IPS-18c (cell line): Measurements from ENCODE around the gene NIPSNAP3A.
"Not testable (repeated sequence)": the region's sequence is repeated elsewhere in the genome, so short reads cannot be mapped to it uniquely, and the experiment has no call there.

Experiments used
- H3K4me3 ChIP-seq: 2 replicates; pipeline ENCODE4 v1.7.0; 2013; ENCODE audit warnings: low read depth, mild to moderate bottlenecking, low read length, moderate library complexity; ENCODE audit not compliant: insufficient read depth
- H3K9me3 ChIP-seq: one replicate; pipeline ENCODE4 v1.6.1; 2013; ENCODE audit warnings: mild to moderate bottlenecking, low read length, moderate library complexity; ENCODE audit not compliant: control insufficient read depth, insufficient read depth

The NIPSNAP3A gene

DNA sequence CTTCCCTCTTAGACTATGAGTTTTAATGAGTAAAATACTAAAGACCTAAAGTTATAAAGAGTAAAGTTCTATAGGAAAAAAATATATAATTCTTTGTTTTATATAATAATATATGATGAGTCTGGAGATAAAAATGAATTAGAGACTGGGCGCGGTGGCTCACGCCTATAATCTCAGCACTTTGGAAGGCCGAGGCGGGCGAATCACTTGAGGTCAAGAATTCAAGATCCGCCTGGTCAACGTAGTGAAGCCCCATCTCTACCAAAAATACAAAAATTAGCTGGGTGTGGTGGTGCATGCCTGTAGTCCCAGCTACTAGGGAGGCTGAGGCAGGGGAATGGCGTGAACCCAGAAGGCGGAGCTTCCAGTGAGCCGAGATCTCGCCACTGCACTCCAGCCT lies 21.5 kb downstream of the NIPSNAP3A start:
- H3K4me3 ChIP-seq, H3K9me3 ChIP-seq: not testable (repeated sequence)

DNA sequence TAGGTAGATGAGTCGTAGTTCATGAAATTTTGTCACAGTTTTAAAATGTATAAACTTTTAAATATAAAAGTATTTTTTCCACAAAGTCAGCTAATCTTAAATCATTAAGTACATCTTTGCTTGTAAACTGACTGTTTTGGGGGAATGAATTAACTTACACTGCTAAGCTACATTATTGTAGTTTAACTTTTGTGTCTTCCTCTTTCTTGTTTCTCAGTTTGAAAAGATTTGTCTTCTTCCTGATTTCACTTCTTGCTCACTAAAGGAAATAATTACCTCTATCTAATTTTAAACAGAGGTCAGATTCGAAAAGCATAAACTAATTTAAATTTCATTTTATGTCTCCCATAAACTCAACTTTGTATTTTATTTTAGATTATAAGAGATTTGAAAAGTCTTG lies 22.2 kb downstream of the NIPSNAP3A start:
- Histone ChIP-seq H3K4me3 (no peak overlapping the region), H3K9me3 (no peaks in the 10 kb centered on the region)

DNA sequence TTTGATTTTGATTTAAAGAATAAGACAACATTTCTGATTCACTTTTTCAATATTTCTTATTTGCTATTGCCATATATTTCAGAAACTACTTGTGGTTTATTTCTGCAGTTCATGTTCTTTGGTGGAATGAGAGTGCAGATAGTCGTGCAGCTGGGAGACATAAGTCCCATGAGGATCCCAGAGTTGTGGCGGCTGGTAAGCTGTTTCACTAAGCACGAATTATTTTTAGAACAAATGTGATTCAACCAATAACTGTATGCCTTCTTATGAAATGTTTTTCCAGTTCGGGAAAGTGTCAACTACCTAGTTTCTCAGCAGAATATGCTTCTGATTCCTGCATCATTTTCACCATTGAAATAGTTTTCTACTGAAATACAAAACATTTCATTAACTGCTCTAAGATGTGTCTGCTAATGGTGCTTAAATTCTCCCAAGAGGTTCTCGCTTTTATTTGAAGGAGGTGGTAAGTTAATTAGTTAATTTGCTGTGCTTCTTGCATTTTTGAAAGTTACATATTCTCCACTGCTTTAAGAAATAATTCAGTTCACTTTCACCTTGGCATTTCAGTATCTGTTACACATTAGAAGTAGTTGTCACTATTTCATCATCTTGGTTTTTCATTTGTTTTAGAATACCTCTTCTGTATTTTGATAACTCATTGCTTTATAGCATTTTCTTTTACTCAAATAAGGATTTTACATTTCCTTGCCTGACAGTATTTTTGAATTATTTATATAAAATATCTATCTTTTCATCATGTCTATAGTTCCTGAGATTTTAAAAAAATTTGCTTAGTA lies 25.4 kb downstream of the NIPSNAP3A start:
- Histone ChIP-seq H3K9me3 (no peaks in the 10 kb centered on the region), H3K4me3 (no peak overlapping the region)

DNA sequence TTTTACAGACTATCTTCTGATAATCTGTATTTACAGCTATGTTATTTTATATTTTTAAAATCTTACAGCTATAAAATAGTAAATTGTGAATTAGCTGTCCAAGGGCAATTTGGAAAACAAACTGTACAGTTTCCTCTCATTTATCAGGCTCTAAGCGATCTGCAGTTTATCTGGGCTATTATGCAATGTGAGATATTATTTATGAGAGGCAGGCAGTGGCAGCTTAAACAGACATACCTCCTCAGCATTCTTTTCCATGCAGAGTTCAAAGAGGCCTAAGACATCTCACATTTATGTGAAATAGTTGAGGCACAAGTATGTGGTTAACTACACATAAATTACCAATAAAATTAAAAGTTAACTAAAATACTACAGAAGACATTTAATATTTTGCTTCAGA lies 26.6 kb downstream of the NIPSNAP3A start:
- Histone ChIP-seq H3K4me3 (no peak overlapping the region), H3K9me3 (no peaks in the 10 kb centered on the region)

DNA sequence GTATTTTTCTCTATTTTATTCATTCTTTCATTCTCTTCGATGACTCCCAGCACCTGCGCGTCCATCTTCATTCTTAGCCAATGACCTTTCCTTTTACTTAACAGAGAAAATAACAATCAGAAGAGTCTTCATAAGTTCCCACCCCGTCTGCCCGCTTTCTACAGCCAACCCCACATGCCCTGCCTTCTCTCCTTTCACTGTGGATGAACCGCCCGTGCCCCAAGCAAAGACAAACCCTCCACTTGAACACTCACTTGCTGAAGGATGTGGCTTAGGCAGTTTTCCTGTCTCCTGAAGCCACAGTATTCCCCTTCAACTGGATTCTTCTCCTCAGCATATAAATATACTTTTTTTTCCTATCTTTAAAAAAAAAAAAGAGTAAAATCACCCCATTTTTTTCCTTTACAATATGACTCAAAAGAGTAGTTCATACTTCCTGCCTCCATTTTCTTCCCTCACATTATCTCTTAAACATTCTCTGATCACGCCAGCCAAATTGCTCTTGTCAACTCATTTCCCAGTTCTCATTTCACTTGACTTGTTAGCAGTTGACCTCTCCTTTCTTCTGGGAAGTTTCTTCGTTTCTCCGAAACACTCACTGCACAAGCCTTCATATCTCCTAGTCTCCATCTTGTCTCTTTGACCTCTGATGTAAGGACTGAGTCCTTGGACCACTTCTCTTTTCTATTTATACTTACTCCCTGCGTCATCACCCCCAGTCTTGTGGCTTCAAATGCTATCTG lies 27.5 kb downstream of the NIPSNAP3A start:
- Histone ChIP-seq H3K9me3 (no peaks in the 10 kb centered on the region), H3K4me3 (no peak overlapping the region)

DNA sequence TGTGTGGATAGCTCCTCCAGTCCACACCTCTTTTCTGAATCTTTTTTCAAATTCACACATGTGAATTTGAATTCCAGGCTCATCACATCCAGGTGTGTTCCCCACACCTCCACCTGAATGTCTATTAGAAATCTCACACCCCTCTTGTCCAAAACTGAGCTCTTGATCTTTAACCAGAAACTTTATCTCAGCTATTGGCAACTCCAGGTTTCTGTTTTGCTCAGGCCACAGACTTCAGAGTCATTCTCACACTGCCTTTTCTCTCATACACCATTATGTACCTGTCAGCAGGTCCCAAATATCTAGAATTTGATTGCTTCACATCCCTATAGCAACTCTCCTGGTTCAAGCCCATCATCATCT lies 28.1 kb downstream of the NIPSNAP3A start:
- H3K9me3 ChIP-seq, result no peaks in the 10 kb centered on the region
- H3K4me3 ChIP-seq, result no peak overlapping the region

DNA sequence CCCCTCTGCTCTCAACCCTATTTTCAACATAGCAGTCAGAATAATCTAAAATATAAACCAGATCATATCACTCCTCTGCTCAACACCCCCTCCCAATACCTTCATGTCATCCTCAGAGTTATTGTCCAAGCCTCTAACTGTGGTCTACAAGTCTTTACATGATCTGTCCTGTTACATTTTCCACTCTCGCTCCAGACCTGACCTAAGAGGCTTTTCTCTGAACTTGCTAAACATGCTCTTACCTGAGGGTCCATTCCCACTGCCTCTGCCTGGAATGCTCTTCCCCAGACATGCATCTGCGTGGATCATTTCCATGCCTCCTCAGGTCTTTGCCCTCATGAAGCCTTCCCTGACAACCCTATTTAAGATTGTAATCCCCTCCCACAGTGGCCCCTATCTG lies 28.5 kb downstream of the NIPSNAP3A start:
- H3K4me3 ChIP-seq, result no peak overlapping the region

DNA sequence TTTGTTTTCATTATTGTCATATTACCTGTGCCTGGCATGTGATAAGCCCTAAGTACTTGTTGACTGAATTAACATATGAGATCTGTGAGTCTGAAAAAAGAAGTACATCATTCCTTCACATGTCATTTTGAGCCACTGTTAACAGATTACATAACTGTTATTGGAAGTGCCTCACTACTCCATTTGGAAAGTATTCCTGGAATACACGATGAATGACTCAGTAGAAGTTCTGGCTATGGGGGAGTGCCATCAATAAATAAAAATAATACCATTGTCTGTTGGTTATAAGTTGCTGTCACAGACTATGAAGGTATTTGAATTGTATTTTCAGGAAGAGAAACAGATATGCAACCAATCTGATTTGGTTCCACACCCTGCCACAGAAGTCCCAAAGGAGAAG lies 29.3 kb downstream of the NIPSNAP3A start:
- Histone ChIP-seq H3K4me3 (no peak overlapping the region), H3K9me3 (no peaks in the 10 kb centered on the region)

More for the DNA sequence above, 28.5 kb downstream of the NIPSNAP3A start:
- no peaks in the 10 kb centered on the region for H3K9me3 ChIP-seq

DNA sequence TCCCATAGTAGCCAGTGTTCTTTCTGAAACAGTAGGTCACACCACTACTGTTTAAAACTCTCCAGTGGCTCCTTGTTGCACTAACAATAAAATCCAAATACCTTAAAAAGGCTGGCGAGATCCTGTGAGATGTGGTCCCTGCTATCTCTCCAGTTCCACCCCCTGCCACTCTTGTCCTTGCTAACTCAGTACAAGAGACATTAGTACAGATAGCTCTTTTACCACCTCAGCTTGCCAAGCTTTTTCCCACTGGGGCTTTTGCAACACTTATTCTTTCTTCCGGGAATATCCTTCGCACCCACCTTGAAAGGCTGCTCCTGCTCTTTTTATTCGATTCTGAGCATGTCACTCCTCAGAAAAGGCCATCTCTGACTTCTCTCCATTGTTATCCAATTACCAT lies 31.3 kb downstream of the NIPSNAP3A start:
- no peaks in the 10 kb centered on the region for H3K9me3 ChIP-seq
- no peak overlapping the region for H3K4me3 ChIP-seq

DNA sequence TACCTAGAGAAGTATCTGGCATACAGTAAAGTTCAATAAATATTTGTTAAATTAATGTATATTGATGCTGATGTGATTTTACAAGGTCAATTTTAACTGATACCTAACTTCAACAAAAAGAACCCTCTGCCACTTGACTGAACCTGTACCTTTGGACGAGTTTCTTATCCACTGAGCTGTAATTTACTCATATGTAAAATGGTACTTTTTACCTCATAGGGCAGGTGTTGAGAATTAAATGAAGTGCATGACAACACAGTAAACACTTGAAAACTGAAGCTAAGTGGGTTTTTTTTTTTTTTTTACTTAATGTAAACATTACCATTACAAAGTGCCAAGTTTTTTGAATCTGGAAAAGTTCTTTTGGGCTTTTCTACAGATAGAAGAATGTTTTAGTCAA lies 31.9 kb downstream of the NIPSNAP3A start:
- no peaks in the 10 kb centered on the region for H3K9me3 ChIP-seq
- no peak overlapping the region for H3K4me3 ChIP-seq

DNA sequence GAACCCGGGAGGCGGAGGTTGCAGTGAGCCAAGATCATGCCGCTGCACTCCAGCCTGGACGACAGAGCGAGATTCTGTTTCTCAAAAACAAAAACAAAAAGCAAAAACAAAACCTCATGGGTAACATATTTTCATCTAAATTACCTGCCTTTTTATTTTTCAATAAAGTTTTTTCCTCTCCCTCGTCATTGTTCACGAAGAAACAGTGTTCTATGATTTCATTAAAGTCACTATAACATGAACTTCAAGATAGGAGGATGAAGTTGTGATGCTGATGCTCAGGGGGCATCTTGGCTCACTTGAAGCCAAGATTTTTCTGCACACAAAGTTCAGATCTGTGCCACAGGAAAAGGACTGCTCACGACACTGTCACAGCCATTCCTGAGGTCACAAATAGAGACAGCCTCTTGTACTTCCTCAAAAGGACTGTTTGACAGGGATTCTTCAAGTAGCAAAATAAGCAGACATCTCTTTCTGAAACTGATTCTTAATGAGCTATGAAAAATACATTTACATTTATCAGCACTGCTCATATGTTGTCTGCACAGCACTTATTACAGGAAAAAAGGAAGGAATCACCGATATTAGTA lies 32.6 kb downstream of the NIPSNAP3A start:
- Histone ChIP-seq H3K4me3 (no peak overlapping the region), H3K9me3 (no peaks in the 10 kb centered on the region)

DNA sequence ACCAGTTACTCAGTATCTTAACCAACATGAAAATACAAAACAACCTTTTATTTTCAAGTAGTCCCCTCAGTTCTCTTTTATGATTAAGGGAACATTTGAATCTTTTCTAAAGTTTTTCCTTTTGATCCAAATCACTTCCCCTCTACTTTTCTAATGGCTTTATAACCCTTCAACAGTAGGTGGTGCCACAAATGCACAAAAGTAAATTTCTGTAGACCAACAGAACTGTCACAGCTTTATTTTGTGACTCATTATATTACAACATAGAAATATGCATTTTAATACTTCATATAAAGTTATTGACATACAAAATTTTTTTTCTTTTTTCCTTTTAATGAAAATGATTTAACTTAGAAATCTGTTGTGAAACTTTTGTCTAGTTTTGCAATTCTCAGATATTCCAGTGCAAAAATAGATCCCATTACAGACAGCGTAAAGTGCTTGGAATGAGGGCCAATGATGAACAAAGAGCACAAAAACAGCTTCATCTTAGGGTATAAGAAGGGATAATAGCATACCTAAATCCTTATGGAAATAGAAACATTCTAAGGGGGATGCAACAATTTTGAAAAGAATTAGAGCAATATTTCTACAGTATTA lies 33.4 kb downstream of the NIPSNAP3A start:
- H3K4me3 ChIP-seq, result no peak overlapping the region

DNA sequence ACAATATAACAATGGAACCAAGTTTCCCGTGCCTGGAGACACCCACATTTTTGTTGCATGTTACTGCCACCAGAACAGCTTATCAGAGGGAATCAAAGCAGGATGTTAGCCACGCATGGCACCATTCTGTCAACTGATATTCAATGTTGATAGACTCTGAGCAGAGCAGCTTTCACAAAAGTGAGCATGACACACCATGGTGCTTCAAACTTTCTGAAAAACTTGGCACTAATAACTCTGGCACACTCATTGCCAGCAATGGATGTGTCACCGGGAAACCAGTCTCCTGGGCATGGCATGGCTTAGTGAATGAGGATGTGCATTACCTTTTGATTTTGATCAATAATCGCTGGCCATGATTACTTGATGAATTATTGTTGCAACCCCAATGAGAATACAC lies 36.1 kb downstream of the NIPSNAP3A start:
- H3K4me3 ChIP-seq, result no peak overlapping the region

More for the DNA sequence above, 33.4 kb downstream of the NIPSNAP3A start:
- H3K9me3 ChIP-seq, result no peaks in the 10 kb centered on the region

DNA sequence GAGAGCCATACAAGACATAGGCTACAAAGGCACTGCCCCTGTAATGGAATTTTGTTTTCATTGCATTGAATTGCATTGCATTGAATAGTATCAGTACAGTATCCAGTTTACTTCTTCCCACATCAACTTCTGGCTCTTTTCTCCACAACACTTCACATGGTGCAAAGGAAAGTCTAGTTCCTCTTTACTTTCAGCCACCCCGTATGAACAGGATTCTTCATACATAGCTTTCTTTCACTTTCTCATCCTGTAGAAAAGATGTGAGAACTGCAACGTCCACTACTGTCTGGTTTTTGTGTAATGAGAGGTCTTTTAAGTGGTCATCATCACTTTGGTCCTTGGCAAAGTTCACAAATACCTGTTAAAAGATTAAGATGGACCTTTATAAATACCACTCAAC lies 36.6 kb downstream of the NIPSNAP3A start:
- Histone ChIP-seq H3K9me3 (no peaks in the 10 kb centered on the region), H3K4me3 (no peak overlapping the region)

More for the DNA sequence above, 36.1 kb downstream of the NIPSNAP3A start:
- no peaks in the 10 kb centered on the region for H3K9me3 ChIP-seq

DNA sequence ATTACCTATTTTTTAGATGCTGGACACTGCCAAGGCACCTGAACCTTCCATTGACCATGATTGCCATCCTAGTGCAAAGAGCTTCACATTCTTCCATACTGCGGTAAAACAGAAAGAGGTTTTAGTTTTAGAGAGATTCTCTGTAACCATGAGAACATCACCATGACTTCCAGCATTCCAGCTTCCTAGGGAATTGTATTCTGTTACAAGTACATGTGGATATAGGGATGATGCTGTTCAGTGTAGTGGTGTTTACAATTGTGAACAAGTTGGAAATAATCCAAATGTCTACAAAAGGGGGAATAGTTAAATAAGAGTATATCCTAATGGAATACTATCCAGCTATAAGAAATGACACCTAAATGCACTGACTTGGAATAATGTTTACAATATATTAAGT lies 38.8 kb downstream of the NIPSNAP3A start:
- Histone ChIP-seq H3K9me3 (no peaks in the 10 kb centered on the region), H3K4me3 (no peak overlapping the region)

DNA sequence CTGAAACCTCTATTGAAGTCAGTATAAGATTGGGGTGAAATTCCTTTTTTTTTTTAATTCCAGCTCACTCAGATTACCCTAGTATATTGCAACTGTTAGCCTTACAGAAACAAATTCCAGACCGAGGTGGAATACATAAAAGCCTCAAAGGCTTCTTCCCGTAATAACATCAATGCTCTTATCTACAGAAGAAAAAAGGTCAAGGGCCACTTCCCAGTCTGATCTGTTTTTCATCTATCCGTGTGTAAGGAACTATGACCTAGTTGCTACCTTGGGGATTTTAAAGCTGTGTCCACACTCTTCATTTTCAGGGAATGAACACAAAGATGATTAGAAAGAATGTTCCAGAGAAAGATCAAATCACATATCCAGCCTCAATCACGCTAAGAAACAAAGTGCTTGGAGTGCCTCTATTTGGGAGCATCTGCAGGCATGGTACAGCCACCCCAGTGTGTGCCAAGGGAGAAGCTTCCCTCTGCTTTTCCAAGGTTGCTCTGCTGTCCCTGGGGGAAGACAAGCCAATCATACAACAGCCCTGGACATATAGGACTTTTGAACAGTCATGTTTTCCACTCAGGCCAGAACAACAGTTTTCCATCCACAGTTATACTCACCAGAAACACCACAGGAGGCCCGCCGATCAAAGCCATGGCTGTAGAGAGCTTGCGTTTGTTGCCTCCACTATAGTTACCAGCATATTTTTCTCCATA lies 40.0 kb downstream of the NIPSNAP3A start:
- no peak overlapping the region for H3K4me3 ChIP-seq
- H3K9me3 ChIP-seq, result no peaks in the 10 kb centered on the region

DNA sequence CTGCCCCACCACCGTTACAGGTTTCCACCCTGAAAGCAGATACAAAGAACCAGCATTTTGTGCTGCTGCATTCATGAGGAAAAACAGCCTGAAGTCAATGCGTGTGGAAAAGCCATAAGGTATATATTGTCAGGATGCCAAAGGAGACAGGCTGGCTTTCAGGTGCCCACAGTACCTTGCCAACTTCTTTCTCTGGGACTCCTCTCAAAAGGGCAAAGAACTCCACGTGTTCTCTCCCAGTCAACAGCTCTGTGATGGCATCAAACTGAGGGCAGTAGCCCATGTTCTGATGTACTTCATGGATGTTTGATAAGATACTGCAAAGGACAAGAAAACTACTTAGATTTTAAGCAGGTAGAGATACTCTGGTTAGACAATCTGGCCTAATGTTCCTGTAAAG lies 40.8 kb downstream of the NIPSNAP3A start:
- Histone ChIP-seq H3K9me3 (no peaks in the 10 kb centered on the region), H3K4me3 (no peak overlapping the region)
